Measurements from ENCODE around the gene ZDHHC5.
"Not testable (repeated sequence)": the region's sequence is repeated elsewhere in the genome, so short reads cannot be mapped to it uniquely, and the experiment has no call there.

The ZDHHC5 gene

DNA sequence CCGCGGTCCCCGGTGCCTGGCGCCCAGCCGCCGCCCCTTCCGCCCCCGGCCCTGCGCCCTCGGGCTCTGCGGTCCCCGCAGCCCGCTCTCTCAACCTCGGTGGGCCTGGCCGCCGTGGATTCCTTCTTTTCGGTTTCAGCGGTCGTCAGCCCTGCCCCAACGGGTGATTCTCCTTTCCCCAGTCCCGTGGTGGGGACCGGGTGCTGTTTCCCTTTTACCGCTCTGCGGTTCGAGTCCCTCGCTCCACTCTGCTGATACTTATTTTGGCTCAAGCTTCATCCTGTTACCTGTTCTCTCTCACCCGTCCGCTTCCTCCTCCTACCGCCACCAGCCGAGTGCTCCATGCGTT, 494 bp downstream of the ZDHHC5 start:
- DNase-seq: peak; percentile 55

DNA sequence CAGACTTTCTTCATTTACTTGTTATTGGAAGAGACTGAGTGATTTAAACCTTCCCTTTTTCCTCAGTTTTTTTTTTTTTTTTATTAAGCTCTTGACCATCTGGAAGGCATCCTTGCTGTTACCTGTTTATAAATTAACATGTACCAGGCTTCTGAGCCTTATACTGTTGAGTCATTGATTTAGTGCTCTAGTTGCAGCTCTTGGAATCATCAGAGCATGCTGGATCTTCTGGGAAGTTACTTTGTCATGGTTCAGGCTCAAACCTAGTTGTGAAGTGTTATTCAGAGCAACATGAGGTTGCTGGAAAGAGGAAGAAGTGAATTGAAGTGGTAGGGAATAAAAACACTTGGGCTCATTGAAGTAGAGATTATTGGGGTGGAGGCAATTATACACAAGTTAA, 6.3 kb downstream of the ZDHHC5 start:
- DNase-seq: no peak

DNA sequence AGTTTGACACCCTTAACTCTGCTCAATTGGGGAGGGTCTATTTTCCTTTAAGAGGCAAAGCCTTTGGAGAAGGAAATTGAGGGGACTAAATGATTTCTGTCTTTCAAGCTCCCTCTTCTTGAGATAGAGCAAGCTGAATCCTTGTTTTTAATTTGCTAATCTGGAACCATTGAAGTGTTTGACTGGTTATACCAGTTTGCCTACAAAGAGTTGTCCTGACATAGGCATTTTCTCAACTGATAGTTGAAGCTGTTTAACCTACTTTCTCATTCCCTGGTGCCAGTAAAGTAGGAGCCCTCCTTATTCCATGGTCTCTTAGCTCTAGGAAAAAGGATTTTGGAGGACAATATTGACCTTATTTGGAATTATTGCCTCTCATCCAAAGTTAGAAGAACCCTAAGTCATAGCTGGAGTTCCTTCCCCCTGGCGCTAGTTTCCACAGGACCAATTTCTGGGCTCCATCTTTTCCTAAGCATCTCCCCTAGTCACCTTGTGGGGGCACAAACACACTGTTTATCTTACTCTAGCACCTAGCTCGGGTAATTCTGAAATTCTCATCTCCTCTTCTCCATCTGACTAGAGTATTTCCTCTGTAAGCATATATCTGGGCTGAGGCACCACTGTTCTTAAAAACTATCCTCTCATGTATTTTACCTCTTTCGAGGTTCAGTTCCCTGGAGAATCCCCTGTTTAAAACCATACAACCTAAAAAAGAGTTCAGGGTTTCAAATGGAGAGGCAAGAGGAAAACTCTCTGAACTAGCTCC, 7.4 kb downstream of the ZDHHC5 start:
- no peak for DNase-seq

DNA sequence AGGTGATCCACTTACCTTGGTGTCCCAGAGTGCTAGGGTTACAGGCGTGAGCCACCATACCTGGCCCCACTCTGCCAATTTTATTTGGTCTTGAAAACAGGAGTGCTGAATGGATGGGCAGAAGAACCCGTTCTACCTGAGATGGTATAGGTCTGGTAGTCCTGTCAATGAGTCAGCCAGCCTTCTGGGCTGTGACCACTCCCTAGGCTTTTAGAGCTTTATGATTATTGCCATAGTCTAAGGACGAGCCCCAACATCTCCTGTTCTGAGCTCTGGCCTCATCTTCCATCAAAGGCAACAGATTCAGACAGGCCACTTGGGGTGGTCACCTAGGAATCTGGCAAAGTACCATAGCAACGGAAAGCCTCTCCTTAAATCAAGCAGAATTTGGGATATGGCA, 11.5 kb downstream of the ZDHHC5 start:
- DNase-seq: no peak

DNA sequence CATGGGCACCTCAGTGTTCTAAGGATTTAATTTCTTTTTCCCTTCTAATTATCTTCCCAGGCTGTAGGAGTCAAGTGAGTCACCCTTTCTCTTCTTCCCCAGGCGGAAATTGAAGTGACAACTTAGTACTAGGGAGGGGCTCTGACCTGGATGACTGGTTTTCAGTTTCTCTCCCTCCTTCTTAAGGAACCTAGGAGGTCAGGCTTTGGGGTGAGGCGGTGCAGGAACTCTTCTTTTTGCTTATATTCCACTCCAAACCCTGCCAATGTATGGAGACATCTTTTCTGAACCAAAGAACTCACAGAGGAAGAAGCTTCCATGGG, 12.6 kb downstream of the ZDHHC5 start:
- DNase-seq: peak; percentile 54

DNA sequence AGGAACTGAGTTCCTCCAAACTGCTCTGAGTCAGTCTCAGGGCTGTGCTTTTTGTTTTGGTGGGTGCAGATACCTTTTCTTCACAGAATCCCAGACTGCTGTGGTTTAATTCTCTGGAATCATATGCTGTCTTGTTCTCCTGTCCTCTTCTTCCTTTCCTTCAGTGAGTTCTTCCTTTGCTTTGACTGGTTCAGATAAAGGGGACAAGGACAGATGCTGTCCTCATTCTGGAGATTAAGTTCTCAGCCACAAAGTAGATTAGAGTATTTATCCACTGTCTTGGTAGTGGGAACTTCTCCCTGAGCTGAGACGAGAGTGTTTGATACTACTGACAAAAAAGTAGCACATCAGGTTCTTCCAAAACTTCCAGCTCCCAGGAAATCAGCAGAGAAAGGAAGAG, 13.3 kb downstream of the ZDHHC5 start:
- no peak for DNase-seq

DNA sequence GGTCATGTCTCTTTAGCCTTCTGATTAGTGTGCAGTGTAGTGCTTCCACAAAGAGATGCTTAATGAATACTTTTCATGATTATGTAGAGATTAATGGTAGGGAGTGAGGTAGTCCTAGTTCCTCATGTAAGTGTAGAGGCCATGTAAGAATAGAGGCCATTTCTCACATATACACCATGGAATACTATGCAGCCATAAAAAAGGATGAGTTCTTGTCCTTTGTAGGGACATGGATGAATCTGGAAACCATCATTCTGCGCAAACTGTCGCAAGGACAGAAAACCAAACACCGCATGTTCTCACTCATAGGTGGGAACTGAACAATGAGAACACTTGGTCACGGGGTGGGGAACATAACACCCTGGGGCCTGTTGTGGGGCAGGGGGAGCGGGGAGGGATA, 22.6 kb downstream of the ZDHHC5 start:
- DNase-seq: not testable (repeated sequence)

DNA sequence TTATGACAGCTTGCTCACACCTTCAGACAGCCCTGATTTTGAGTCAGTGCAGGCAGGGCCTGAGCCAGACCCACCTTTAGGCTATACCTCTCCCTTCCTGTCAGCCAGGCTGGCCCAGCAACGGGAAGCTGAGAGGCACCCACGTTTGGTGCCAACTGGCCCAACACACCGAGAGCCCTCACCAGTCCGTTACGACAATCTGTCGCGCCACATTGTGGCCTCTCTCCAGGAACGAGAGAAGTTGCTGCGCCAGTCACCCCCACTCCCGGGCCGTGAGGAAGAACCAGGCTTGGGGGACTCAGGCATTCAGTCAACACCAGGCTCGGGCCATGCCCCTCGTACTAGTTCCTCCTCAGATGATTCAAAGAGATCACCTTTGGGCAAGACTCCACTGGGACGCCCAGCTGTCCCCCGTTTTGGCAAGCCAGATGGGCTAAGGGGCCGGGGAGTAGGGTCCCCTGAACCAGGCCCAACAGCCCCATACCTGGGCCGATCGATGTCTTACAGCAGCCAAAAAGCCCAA, 31.0 kb downstream of the ZDHHC5 start:
- DNase-seq: no peak

DNA sequence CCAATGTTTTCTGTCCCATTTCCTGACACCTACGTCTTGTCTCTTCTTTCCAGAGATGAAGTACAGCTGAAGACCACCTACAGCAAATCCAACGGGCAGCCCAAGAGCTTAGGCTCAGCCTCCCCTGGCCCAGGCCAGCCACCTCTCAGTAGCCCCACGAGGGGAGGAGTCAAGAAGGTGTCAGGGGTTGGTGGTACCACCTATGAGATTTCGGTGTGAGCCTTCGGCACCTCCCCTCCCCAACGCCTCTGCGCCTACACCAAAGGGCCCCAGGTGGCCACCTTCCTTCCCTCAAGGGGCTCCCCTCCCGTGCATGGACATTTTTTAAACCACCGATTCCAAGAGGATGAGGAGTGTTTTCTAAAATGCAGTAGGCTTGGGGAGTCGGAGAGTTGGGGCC, 31.9 kb downstream of the ZDHHC5 start:
- DNase-seq: no peak

DNA sequence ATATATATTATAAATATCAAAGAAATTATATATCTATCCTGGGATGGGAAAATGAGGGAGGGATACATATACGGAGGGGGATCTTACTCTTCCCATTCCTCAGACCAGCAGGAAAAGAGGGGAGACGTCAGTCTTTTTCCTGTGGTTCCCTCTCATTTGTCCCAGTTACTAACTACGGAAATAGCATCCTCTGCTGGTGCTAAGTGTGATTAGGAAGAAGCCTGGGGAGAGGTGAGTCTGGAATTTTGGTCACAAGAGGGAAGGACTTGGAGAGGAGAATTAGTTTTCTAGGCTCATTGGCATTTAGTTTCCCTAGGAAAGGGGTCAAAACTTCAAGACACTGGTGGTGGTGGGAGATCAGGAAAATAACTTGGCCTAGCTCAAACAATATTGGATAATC, 32.5 kb downstream of the ZDHHC5 start:
- DNase-seq: no peak

DNA sequence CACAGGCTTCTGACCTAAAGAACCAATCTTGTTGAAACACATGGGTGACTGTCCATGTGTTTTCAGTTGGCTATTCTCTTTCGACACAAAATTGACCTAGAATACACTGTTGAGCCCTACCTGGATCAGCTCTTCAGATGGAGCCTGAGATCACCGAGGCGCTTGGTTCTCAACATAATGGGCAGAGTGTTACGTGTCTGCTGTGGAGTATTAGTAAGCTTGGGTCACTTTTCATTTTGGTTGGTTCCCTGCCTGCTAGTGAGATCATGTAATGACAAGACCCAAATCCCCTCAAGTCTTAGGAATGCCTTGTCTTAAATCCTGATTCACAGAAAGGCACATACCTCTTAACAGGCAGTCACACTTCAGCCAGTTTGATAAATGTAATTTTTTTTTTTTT, 35.4 kb downstream of the ZDHHC5 start:
- DNase-seq: no peak

DNA sequence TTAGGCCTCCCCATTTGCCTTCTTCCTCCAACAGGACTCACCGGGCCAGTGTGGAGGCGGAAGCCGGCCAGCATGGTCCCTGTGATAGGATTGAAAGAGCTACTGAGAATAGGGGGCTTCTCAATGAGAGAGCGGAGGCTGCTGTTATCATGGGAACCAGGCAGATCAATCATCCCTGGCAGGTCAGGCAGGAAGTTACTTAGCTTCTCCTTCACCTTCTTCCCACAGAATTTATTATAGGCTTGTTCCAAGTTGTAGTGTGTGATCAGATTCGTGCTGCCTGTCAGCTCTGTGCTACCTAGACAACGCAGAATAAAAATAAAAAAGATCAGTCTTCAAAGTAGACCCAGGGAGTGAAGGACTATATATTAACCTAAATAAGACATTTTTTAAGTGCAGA, 37.0 kb downstream of the ZDHHC5 start:
- no peak for DNase-seq

DNA sequence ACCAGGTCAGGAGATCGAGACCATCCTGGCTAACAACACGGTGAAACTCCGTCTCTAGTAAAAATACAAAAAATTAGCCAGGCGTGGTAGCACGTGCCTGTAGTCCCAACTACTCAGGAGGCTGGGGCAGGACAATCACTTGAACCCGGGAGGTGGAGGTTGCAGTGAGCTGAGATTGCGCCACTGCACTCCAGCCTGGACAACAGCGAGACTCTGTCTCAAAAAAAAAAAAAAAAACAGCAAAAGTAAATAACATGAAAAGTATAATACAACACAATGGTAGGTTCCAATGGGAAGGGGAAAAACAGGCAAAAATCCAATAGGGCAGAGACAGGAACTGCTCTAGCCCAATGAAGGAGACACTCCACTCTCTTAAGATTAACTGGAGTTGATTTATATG, 37.5 kb downstream of the ZDHHC5 start:
- not testable (repeated sequence) for DNase-seq

DNA sequence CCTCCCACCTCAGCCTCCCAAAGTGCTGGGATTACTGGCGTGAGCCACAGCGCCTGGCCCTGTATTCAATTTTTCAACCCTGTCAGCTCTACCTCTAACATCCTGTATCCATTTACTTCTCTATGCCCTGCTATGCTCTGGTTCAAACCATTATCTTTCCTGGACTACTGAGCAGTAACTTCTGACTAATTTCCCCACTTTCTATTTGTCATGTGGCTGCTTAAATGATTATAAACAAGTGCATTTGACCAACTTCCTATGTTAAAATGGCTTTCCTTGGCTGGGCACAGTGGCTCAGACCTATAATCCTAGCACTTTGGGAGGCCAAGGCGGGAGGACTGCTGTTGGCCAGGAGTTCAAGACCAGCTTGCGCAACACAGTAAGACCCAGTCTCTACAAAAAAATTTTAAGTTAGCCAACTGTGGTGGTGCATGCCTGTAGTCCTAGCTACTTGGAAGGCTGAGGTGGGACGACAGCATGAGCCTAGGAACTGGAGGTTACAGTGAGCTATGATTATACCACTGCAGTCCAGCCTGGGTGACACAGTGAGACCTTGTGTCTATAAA, 42.0 kb downstream of the ZDHHC5 start:
- no peak for DNase-seq

DNA sequence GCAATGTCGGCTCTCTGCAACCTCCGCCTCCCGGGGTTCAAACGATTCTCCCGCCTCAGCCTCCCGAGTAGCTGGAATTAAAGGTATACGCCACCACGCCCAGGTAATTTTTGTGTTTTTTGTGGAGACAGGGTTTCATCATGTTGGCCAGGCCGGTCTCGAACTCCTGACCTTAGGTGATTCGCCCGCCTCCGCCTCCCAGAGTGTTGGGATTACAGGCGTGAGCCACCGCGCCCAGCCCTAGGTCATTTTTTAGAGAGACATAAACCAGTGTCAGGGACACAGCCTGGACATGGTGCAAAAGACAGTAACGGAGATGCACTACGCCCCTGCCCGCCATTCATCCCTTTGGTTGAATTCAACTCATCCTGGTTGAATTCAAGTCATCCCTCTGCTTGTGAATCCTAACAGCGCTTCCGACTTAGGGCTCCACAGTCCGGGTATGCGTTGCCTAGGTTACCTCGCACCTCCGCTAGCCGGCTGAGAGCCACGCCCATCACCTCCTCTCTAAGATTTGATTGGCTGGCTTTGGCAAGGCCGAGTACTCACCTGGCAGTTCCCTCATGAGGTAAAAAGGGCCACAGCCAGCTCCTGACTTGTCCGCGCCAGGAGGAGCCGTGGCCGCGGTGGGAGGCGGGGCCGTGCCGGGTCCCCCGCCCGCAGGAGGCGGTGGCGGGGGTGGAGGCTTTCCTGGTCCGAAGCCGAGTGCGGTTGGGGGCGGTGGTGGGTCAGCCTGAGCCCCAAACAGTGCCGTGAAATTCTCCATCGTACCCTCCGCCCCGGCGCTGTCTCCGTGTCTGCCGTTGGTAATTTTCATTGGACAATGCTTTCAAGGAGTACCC, 43.7 kb downstream of the ZDHHC5 start, which contains the start of gene MED19:
Gene MED19 (minus strand): TSS at position 802 of the 842 bp plus-strand sequence. CDS start 36 bp downstream, at position 766.
- peak; percentile 54 for DNase-seq

DNA sequence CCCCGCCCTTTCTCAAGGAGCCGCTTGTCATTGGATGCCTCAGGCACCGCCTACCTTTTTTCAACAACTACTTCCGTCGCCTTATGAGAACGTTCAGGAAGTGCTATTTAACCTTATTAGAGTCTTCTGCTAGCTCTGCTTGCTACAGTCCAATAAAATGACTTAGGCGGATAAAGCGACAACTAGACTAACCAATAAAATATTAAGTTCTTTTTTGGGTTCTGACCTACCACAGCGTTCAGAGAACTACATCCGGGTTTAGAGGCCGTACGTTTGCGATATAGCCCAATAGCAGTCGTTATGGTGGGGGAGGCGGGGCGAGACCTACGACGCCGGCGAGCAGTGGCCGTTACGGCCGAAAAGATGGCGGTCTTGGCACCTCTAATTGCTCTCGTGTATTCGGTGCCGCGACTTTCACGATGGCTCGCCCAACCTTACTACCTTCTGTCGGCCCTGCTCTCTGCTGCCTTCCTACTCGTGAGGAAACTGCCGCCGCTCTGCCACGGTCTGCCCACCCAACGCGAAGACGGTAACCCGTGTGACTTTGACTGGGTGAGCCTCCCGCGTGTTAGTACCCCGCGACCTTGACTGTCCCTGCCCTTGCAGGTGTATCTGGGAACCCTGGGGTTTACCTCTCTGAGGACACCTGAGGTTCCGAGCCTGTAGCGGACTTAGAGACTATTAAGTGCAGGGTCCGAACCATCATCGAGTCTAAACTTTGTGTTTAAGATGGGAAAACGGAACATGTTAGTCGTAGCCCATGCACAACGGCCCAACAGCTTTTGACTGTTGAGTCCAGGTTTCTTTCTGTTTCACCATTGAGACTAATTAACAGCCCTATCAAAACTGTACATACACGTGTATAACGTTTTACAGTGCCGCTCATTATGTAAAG, 44.6 kb downstream of the ZDHHC5 start, which contains the start of gene TMX2:
Gene TMX2 (plus strand): TSS at position 338 of the 895 bp plus-strand sequence. CDS start 26 bp downstream, at position 364.
- peak; percentile 97 for DNase-seq

DNA sequence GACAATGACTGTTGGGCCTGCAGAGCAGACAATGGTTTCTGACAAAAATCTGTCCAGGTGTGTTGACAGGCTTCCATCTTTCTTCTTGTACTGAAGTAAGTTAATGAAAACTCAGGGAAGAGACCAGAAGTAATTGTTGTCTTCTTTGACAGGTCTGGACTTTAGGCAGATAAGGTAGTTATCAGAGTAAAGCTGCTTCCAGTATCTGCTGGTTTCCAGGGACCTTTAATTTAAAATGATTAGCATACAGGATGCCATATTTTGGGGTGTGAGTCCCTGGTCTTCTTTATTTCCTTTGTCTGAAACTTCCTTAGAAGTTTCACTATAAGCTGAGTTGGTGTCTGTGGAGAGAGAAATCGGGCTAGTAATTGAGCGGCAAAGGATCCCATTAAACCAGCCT, 45.9 kb downstream of the ZDHHC5 start:
- no peak for DNase-seq

DNA sequence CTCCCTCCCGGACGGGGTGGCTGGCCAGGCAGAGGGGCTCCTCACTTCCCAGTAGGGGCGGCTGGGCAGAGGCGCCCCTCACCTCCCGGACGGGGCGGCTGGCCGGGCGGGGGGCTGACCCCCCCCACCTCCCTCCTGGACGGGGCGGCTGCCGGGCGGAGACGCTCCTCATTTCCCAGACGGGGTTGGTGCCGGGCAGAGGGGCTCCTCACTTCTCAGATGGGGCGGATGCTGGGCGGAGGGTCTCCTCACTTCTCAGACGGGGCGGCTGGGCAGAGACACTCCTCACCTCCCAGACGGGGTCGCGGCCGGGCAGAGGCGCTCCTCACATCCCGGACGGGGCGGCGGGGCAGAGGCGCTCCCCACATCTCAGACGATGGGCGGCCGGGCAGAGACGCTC, 48.8 kb downstream of the ZDHHC5 start:
- not testable (repeated sequence) for DNase-seq

DNA sequence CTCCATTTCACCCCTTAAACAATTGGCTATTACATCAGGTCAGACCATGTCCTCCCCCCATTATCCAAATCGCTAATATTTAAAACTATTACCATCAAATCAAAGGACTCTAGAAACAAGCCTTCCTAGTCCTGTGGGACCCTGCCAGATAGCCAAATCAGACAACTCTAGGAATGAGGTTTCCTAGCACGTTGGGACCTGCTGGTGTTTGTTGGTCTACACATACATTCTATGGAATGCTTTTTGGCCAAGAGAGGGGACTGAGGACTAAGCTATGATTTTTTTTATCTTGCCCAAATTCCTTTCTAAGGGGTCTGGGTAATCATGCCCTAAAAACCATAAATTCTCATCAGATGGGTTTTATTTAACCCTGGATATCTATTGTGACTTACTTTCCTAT, 59.3 kb downstream of the ZDHHC5 start:
- no peak for DNase-seq

DNA sequence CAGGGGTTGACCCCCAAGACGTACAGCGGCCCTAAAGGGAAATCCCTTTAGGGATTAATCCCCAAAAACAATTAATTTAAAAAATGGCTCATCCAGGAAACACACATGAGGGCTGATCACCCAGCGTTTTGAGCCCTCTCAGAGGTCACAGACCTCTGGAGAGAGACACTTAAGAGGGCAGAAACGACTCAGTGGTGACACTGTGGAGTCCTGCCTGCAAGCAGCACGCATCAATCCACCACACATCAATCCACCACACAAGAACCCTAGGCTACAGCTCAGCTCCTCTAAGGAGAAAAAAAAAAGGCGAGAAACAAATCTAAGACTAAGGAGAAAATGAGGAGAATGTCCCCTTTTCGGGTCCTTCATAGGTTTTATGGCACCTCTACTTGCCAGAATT, 60.9 kb downstream of the ZDHHC5 start:
- DNase-seq: no peak

DNA sequence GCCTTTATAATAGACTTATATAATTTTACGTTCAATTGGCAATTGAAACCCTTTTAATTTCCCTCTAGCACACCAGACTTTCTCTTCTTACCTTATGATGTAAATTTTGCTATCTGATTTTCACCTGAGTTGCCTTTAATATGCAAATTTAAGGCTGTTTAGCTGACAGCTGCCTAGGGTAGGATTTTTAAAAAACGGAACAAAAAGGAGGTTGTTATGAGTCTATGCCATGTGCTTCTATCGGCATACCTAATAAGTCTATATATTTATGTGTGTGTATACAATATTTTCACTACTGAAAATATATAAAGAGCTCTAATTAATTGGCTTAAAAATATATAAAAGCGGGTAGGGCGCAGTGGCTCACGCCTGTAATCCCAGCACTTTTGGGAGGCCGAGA, 61.6 kb downstream of the ZDHHC5 start:
- no peak for DNase-seq

DNA sequence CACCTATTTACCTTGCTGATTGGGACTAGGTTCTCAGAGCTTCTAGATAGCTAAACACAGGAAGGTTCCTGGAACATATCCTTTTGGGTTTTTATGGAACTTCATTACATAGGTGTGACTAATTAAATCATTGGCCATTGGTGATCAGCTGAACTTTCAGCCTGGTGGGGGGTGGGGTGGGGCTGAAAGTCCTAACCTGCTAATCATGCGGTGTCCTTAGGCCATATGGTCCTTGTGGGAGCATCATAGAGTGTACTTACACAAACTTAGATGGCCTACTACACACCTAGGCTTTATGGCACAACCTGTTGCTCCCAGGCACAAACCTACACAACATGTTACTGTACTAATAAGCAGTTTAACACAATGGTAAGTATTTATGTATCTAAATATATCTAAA, 64.7 kb downstream of the ZDHHC5 start:
- DNase-seq: no peak

All from suppressor macrophage treated with lipopolysaccharide for 4 hours (primary cell).